Transverse colon (tissue), 4 donors: ENCODE data around the gene SEMA3G.

Experiments used
- CTCF ChIP-seq, 5 experiments: fragments of 200-600 bp in 3 of 5; fragments of 450-650 bp in 2 of 5; sonication (generic) in 3 of 5; IDR thresholded peaks; 1 replicate in 2 of 5; 2 replicates in 3 of 5; pipeline ENCODE4 v1.5.1; 2016 to 2017; ENCODE audit warnings: antibody characterized with exemption in 5 of 5, inconsistent platforms in 3 of 5, mild to moderate bottlenecking in 2 of 5, moderate library complexity in 1 of 5
- EP300 ChIP-seq: sonication (generic); formaldehyde crosslinking; IDR thresholded peaks from one replicate; pipeline ENCODE4 v1.6.1; 2017; ENCODE audit warnings: antibody characterized with exemption, low read depth
- POLR2A ChIP-seq: fragments of 450-650 bp; IDR thresholded peaks from one replicate; pipeline ENCODE4 v1.6.1; 2016; ENCODE audit warnings: antibody characterized with exemption, mild to moderate bottlenecking, moderate library complexity
- POLR2AphosphoS5 ChIP-seq, 3 donors: sonication (generic); formaldehyde crosslinking; IDR thresholded peaks; one replicate each; pipeline ENCODE4 v1.6.1; 2016; ENCODE audit warnings: antibody characterized with exemption in 3 of 3

GRCh38 chr3:52404391-52404790 is 40.5 kb downstream of the SEMA3G start:
- TF ChIP-seq POLR2AphosphoS5 (IDR thresholded peaks at IDR 0.05), result no peak
- TF ChIP-seq POLR2A, result no peak
- no peak for TF ChIP-seq CTCF (IDR thresholded peaks at IDR 0.05)
- no peak for TF ChIP-seq EP300
